Endothelial cell of umbilical vein (primary cell): ENCODE data around the gene KPNA2. TPM values are rescaled to one million over a fixed set of nuclear protein-coding genes. Genes with fewer than 3 reads are reported as not detected.
A peak's percentile ranks its signal among the peaks of the same experiment; 100 is the strongest.

Experiments used
- BruUV-seq: library from RNA; stranded (reverse); fragments of 400-500 nt; replicated peaks from 2 replicates; lab custom pipeline; 2021; lab: Mats Ljungman, UMichigan
- CTCF ChIA-PET: fragments of 300-600, 350-600 bp; sonication (Branson Sonifier 250); formaldehyde crosslinking; loops from one replicate; lab custom pipeline; 2021; ENCODE audit warnings: antibody characterized with exemption, inconsistent platforms; lab: Charles Lee
- POLR2A ChIA-PET: fragments of 300-600, 350-600 bp; sonication (Branson Sonifier 250); formaldehyde crosslinking; loops from one replicate; lab custom pipeline; 2021; ENCODE audit warnings: antibody characterized with exemption, inconsistent platforms; lab: Charles Lee
- DNase-seq: peaks from one replicate; pipeline ENCODE4 v3.0.0-alpha.2; 2011; ENCODE audit warnings: low read depth, low spot score
- FAIRE-seq: peaks from 2 replicates; lab custom pipeline; 2011; peaks lifted over from hg19 to GRCh38; lab: Jason Lieb, UNC
- H2AFZ ChIP-seq: 2 replicates; pipeline ENCODE4 v1.6.0; 2012; ENCODE audit warnings: low read depth, low read length, control low read depth, inconsistent platforms
- H3K27ac ChIP-seq: 2 replicates; pipeline ENCODE4 v1.5.1; 2011; ENCODE audit warnings: low read depth, mild to moderate bottlenecking, control low read depth, low read length, moderate library complexity; ENCODE audit not compliant: insufficient read depth
- H3K27me3 ChIP-seq, 2 experiments: 2 replicates each; pipeline versions ENCODE4 v1.6.0 to v1.6.1; 2011; ENCODE audit warnings: low read length in 2 of 2, mixed read lengths in 1 of 2; ENCODE audit not compliant: control insufficient read depth in 2 of 2, insufficient read depth in 2 of 2
- H3K36me3 ChIP-seq, 2 experiments: 2 replicates in 1 of 2; 3 replicates in 1 of 2; pipeline ENCODE4 v1.5.1; 2011; ENCODE audit warnings: low read length in 2 of 2, mild to moderate bottlenecking in 1 of 2, moderate library complexity in 1 of 2; ENCODE audit not compliant: control insufficient read depth in 2 of 2, insufficient read depth in 2 of 2; ENCODE audit errors: extremely low read depth in 1 of 2
- H3K4me1 ChIP-seq: 3 replicates; pipeline ENCODE4 v1.5.1; 2011; ENCODE audit warnings: mild to moderate bottlenecking, low read length; ENCODE audit not compliant: control insufficient read depth, insufficient read depth; ENCODE audit errors: extremely low read depth
- H3K4me2 ChIP-seq: 2 replicates; pipeline ENCODE4 v1.6.1; 2011; ENCODE audit warnings: low read length, control low read depth, mixed read lengths; ENCODE audit not compliant: insufficient read depth
- H3K4me3 ChIP-seq, 3 experiments: fragments of 200-600 bp in 1 of 3; sonication (generic), shearing (Covaris generic) in 1 of 3; replicated peaks in 1 of 3; 2 replicates each; pipeline ENCODE4 v1.5.1; 2011 to 2016; ENCODE audit warnings: control low read depth in 3 of 3, low read length in 3 of 3, mild to moderate bottlenecking in 2 of 3, inconsistent platforms in 1 of 3, low read depth in 1 of 3, moderate library complexity in 1 of 3; ENCODE audit not compliant: insufficient read depth in 1 of 3
- H3K79me2 ChIP-seq: 2 replicates; pipeline ENCODE4 v1.6.0; 2012; ENCODE audit warnings: low read length, inconsistent platforms; ENCODE audit not compliant: control insufficient read depth, insufficient read depth
- H3K9ac ChIP-seq: replicated peaks from 2 replicates; pipeline ENCODE3; 2011; ENCODE audit warnings: low read length, control low read depth; ENCODE audit not compliant: insufficient read depth; ENCODE audit errors: extremely low read depth
- H3K9me1 ChIP-seq: replicated peaks from 3 replicates; pipeline ENCODE4 v1.6.0; 2011; ENCODE audit warnings: mild to moderate bottlenecking, low read length; ENCODE audit not compliant: control insufficient read depth, insufficient read depth; ENCODE audit errors: extremely low read depth
- H3K9me3 ChIP-seq: replicated peaks from 2 replicates; pipeline ENCODE4 v1.5.1; 2012; ENCODE audit warnings: low read length, inconsistent platforms; ENCODE audit not compliant: control insufficient read depth, insufficient read depth
- H4K20me1 ChIP-seq: replicated peaks from 2 replicates; pipeline ENCODE3; 2011; ENCODE audit warnings: mild to moderate bottlenecking, low read length; ENCODE audit not compliant: control insufficient read depth, insufficient read depth; ENCODE audit errors: extremely low read depth
- CTCF ChIP-seq, 2 donors: IDR thresholded peaks; 1 replicate in 1 of 2; 2 replicates in 1 of 2; pipeline ENCODE4 v1.5.1; 2011; ENCODE audit warnings: low read length in 2 of 2, mild to moderate bottlenecking in 2 of 2, moderate library complexity in 2 of 2, control low read depth in 1 of 2, inconsistent platforms in 1 of 2, low read depth in 1 of 2; ENCODE audit not compliant: insufficient read depth in 1 of 2; ENCODE audit errors: extremely low read depth in 1 of 2
- EZH2 ChIP-seq: IDR thresholded peaks from 2 replicates; pipeline ENCODE4 v1.6.1; 2012; ENCODE audit warnings: borderline replicate concordance, low read depth, mild to moderate bottlenecking, moderate library complexity, low read length, inconsistent platforms; ENCODE audit not compliant: severe bottlenecking
- FOS ChIP-seq: IDR thresholded peaks from 2 replicates; pipeline ENCODE4 v1.6.1; 2011; ENCODE audit warnings: mild to moderate bottlenecking, low read length, moderate library complexity, borderline replicate concordance; ENCODE audit not compliant: insufficient read depth
- GATA2 ChIP-seq: IDR thresholded peaks from 2 replicates; pipeline ENCODE4 v1.7.0; 2011; ENCODE audit warnings: low read depth, mild to moderate bottlenecking, moderate library complexity, mixed read lengths, low read length; ENCODE audit not compliant: insufficient read length, insufficient read depth
- JUN ChIP-seq: IDR thresholded peaks from 2 replicates; pipeline ENCODE4 v1.6.1; 2011; ENCODE audit warnings: borderline replicate concordance, low read depth; ENCODE audit not compliant: insufficient read length, insufficient read depth
- MAX ChIP-seq: IDR thresholded peaks from 2 replicates; pipeline ENCODE4 v1.6.1; 2011; ENCODE audit not compliant: insufficient read depth, insufficient read length
- MYC ChIP-seq: IDR thresholded peaks from one replicate; pipeline ENCODE4 v1.6.1; 2011; ENCODE audit warnings: mild to moderate bottlenecking, low read depth, low read length
- POLR2A ChIP-seq: IDR thresholded peaks from 2 replicates; pipeline ENCODE4 v1.6.1; 2012; ENCODE audit warnings: low read depth, mild to moderate bottlenecking, control low read depth, low read length
- POLR2AphosphoS5 ChIP-seq: IDR thresholded peaks from 2 replicates; pipeline ENCODE4 v1.6.1; 2012; ENCODE audit warnings: low read depth, mild to moderate bottlenecking, control low read depth, low read length, moderate library complexity; ENCODE audit not compliant: insufficient read depth
- dilution Hi-C: fragments of 300-500 bp; cut with MboI; formaldehyde crosslinking; loops from one replicate; pipeline ENCODE4 v1.15.0; 2019; ENCODE audit warnings: low sequenced_read_pairs; ENCODE audit not compliant: extremely low pct_ligation_motif_present
- intact Hi-C: fragments of 100-400 bp; cut with micrococcal nuclease; formaldehyde crosslinking; loops from one replicate; pipeline ENCODE4 v1.10.0; 2022
- polyA plus RNA-seq, 4 experiments: library from polyadenylated mRNA; depleted of rRNA in 3 of 4; stranded (reverse) in 3 of 4; unstranded in 1 of 4; fragments of >200 nt; gene quantifications; 2 replicates each; pipeline versions ENCODE4 v1.2.1 to v1.2.3, GENCODE V29; 2011 to 2012; ENCODE audit warnings: missing spikeins in 1 of 4
- total RNA-seq: library from RNA; stranded (reverse); gene quantifications from 2 replicates; pipeline ENCODE4 v1.2.3, GENCODE V29; 2021

The KPNA2 gene
- total and polyA plus RNA-seq, 2 donors (not counting 3 experiments of a cell fraction or from before 2014, with no cell fraction given): 252 to 382 TPM

- Histone ChIP-seq H3K79me2 (no peaks in the 10 kb centered on the region), H3K4me3 (no peak overlapping the region), H3K36me3 (no peaks in the 10 kb centered on the region), H3K27ac (peak overlapping the region; percentile 97), H3K9me1 (no peaks in the 10 kb centered on the region), H3K4me2 (peak overlapping the region; percentile 58), H3K27me3 (no peaks in the 10 kb centered on the region), H4K20me1 (no peaks in the 10 kb centered on the region), H3K9ac (peak overlapping the region; percentile 81), H3K4me1 (peaks cover 24% of the 10 kb centered on the region), H2AFZ (peak overlapping the region; percentile 66), H3K9me3 (no peaks in the 10 kb centered on the region)
- intact Hi-C loops (loop anchor here (1.0 to 5.0 kb wide), 6 partner anchors 18 to 409 kb away; partner anchors contain the start of gene KPNA2), dilution Hi-C loops (no loop called here)
- CTCF ChIA-PET: interaction anchor here (0.9 to 2.9 kb wide), 5 partner anchors 11 to 147 kb away, joined by 3 to 11 read pairs (median 3); no protein-coding TSS in a partner anchor
- POLR2A ChIA-PET: interaction anchor here (1.2 to 1.3 kb wide), 2 partner anchors 17 to 18 kb away, joined by 3 to 5 read pairs; partner anchors contain the start of gene KPNA2
- BruUV-seq: no TSS peak
- DNase-seq (peak; percentile 97), FAIRE-seq (peak; percentile 55)
- no peak for TF ChIP-seq GATA2
- TF ChIP-seq JUN: no peak
- TF ChIP-seq MAX: no peak
- TF ChIP-seq POLR2A: no peak
- no peak for TF ChIP-seq EZH2
- no peak for TF ChIP-seq FOS
- TF ChIP-seq POLR2AphosphoS5: no peak
- no peak for TF ChIP-seq CTCF (IDR thresholded peaks at IDR 0.05; ENCODE audit: extremely low read depth in 1 of 2, insufficient read depth in 1 of 2, low read depth in 1 of 2, low read length in 2 of 2)
- TF ChIP-seq MYC: no peak
Measured at GRCh38 chr17:68053231-68054013, 17.9 kb downstream of the KPNA2 start.
